Sigmoid colon (tissue), 7 donors: ENCODE measurements around the gene TRUB1. TPM values are rescaled to one million over a fixed set of nuclear protein-coding genes. Genes with fewer than 3 reads are reported as not detected.

Experiments used
- DNase-seq: peaks from one replicate; pipeline ENCODE4 v3.0.0-alpha.2; 2019
- H3K27ac ChIP-seq, 4 donors: fragments of 200-600 bp; sonication (generic); one replicate each; pipeline ENCODE4 v1.5.1; 2016 to 2019; ENCODE audit warnings: mild to moderate bottlenecking in 1 of 4
- H3K27me3 ChIP-seq, 3 donors: fragments of 200-600 bp; sonication (generic); one replicate each; pipeline ENCODE4 v1.5.1; 2019; ENCODE audit warnings: mild to moderate bottlenecking in 1 of 3
- H3K36me3 ChIP-seq, 4 donors: fragments of 200-600 bp; sonication (generic); one replicate each; pipeline ENCODE4 v1.5.1; 2016 to 2019
- H3K4me1 ChIP-seq, 4 donors: fragments of 200-600 bp; sonication (generic); one replicate each; pipeline ENCODE4 v1.5.1; 2017 to 2019
- H3K4me3 ChIP-seq, 4 donors: fragments of 200-600 bp; sonication (generic); one replicate each; pipeline ENCODE4 v1.5.1; 2017 to 2019; ENCODE audit warnings: mild to moderate bottlenecking in 2 of 4, moderate library complexity in 1 of 4
- H3K9me3 ChIP-seq, 4 donors: fragments of 200-600 bp in 3 of 4; sonication (generic) in 3 of 4; one replicate each; pipeline versions ENCODE4 v1.5.1 to v1.6.1; 2013 to 2019
- EP300 ChIP-seq, 4 donors: sonication (generic); formaldehyde crosslinking; IDR thresholded peaks; one replicate each; pipeline ENCODE4 v1.6.1; 2017; ENCODE audit warnings: antibody characterized with exemption in 4 of 4
- POLR2A ChIP-seq, 2 donors: fragments of 450-650 bp; IDR thresholded peaks; one replicate each; pipeline ENCODE4 v1.6.1; 2016; ENCODE audit warnings: antibody characterized with exemption in 2 of 2, mild to moderate bottlenecking in 2 of 2, moderate library complexity in 2 of 2
- POLR2AphosphoS5 ChIP-seq, 4 donors: sonication (generic); formaldehyde crosslinking; IDR thresholded peaks; one replicate each; pipeline ENCODE4 v1.6.1; 2017; ENCODE audit warnings: antibody characterized with exemption in 4 of 4
- WGBS, 2 donors: extraction: QIAGEN DNeasy Blood & Tissue Kit; methylation state at CpG; one replicate each; pipeline ENCODE4 v1.1.7; 2013; 5-methylcytosine and 5-hydroxymethylcytosine counted together
- intact Hi-C: fragments of 100-400 bp; cut with DNase I; formaldehyde crosslinking; loops from one replicate; pipeline ENCODE4 v1.15.1; 2023
- polyA plus RNA-seq, 3 donors: library from polyadenylated mRNA; stranded (reverse); fragments of 200-250 nt; gene quantifications; one replicate each; pipeline ENCODE4 v1.2.3, GENCODE V29; 2013
- small RNA-seq, 3 donors: library from RNA; depleted of rRNA; stranded (forward); fragments of <200 nt; gene quantifications; one replicate each; pipeline ENCODE3, GENCODE V24; 2016
- total RNA-seq, 4 donors: library from RNA; depleted of rRNA; stranded (reverse); fragments of >200 nt; gene quantifications; one replicate each; pipeline ENCODE4 v1.1.0, GENCODE V29; 2016
- TF ChIP-seq, protein P1 (sequence below), 4 experiments: fragments of 450-650 bp in 3 of 4; fragments of 200-600 bp in 1 of 4; IDR thresholded peaks; one replicate each; pipeline ENCODE4 v1.5.1; 2016 to 2019; ENCODE audit warnings: antibody characterized with exemption in 4 of 4, mild to moderate bottlenecking in 3 of 4, moderate library complexity in 2 of 4
- donor health status: healthy with polysubstance abuse.
- donor health status: Bipolar disorder and iron deficiency.
- donor health status: healthy.

TRUB1 gene
- total and polyA plus RNA-seq, 7 donors: 7.8 to 14.3 (median 10.5) TPM

- Histone ChIP-seq H3K4me1 (no peaks in the 10 kb centered on the region), H3K27me3 (no peaks in the 10 kb centered on the region), H3K9me3 (no peaks in the 10 kb centered on the region), H3K36me3 (no peaks in the 10 kb centered on the region), H3K4me3 (no peak overlapping the region), H3K27ac (no peak overlapping the region)
- intact Hi-C loops: no loop called here
- TF ChIP-seq, protein P1, sequence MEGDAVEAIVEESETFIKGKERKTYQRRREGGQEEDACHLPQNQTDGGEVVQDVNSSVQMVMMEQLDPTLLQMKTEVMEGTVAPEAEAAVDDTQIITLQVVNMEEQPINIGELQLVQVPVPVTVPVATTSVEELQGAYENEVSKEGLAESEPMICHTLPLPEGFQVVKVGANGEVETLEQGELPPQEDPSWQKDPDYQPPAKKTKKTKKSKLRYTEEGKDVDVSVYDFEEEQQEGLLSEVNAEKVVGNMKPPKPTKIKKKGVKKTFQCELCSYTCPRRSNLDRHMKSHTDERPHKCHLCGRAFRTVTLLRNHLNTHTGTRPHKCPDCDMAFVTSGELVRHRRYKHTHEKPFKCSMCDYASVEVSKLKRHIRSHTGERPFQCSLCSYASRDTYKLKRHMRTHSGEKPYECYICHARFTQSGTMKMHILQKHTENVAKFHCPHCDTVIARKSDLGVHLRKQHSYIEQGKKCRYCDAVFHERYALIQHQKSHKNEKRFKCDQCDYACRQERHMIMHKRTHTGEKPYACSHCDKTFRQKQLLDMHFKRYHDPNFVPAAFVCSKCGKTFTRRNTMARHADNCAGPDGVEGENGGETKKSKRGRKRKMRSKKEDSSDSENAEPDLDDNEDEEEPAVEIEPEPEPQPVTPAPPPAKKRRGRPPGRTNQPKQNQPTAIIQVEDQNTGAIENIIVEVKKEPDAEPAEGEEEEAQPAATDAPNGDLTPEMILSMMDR (IDR thresholded peaks at IDR 0.05): no peak
- TF ChIP-seq POLR2A (IDR thresholded peaks at IDR 0.05) (no peak), EP300 (IDR thresholded peaks at IDR 0.05) (no peak), POLR2AphosphoS5 (IDR thresholded peaks at IDR 0.05) (no peak)
- 77 to 85% methylated on average over 8 of the region's 8 CpGs for WGBS, 2 donors
- DNase-seq: no peak
These were observed 85.7 kb downstream of the TRUB1 start for GRCh38 chr10:115023715-115024114.

DNA sequence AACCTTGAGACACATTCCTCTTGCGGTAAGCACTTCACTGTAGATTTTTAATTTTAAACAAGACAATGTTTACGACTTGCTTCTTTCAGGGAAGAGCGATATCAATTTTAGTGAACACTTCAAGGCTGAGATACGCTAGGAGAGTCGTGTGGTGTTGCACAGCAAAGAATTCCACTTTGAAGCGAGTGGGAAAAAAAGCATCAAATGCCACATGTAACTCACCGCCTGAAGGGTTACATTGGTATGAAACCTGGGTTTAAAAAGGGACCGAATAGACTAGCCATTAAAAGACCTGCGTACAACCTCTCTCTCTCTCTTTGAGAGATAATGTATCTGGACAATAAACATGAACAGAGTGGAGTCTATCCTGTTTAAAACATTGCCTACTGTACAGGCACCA is 86.4 kb downstream of the TRUB1 start:
- H3K4me3 ChIP-seq: no peak overlapping the region
- DNase-seq: no peak
- TF ChIP-seq EP300 (IDR thresholded peaks at IDR 0.05) (no peak), POLR2AphosphoS5 (IDR thresholded peaks at IDR 0.05) (no peak)
- no peaks in the 10 kb centered on the region for H3K27me3 ChIP-seq
- H3K4me1 ChIP-seq: no peaks in the 10 kb centered on the region
- no peaks in the 10 kb centered on the region for H3K9me3 ChIP-seq
- no peak overlapping the region for H3K27ac ChIP-seq
- 88 to 89% methylated on average over 9 of the region's 9 CpGs for WGBS, 2 donors
- intact Hi-C loops: no loop called here
- H3K36me3 ChIP-seq: no peaks in the 10 kb centered on the region

DNA sequence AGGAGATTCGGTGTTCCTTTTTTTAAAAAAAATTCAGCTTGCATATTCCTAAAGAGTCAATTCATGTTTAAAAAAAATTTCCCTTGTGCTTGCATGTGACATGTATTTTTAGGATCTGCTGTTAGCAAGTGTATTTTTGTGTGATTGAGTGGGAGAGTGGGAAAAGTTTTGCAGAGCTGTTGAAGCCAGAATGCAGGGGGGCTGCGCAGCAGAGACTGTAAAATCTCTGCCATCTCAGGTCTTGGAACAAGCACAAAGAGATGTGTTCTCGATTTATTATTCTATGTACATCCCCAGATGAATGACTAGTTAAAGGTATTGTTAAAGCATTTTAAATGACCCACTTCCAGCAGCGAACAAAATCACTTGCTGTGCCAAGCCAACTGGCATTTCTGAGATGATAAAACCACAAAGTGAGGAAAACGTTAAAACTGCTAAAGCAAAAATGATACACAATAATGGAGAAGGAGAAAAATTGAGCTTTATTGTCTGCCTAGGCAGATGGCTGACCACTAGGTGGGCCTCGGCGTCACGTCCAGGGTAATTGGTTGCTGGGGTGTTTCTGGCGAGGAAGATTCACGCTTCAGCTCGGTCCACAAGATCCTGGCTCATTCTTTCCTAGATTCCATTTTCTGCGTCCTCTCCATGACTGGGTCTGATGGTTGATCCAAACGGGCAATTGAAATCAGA is 88.2 kb downstream of the TRUB1 start:
- Histone ChIP-seq H3K36me3 (no peaks in the 10 kb centered on the region), H3K4me3 (no peak overlapping the region), H3K27ac (no peak overlapping the region), H3K27me3 (no peaks in the 10 kb centered on the region), H3K9me3 (no peaks in the 10 kb centered on the region), H3K4me1 (no peaks in the 10 kb centered on the region)
- TF ChIP-seq POLR2A (IDR thresholded peaks at IDR 0.05): no peak
- no peak for TF ChIP-seq POLR2AphosphoS5 (IDR thresholded peaks at IDR 0.05)
- TF ChIP-seq, protein P1 (IDR thresholded peaks at IDR 0.05): no peak
- no peak for TF ChIP-seq EP300 (IDR thresholded peaks at IDR 0.05)
- 73 to 76% methylated on average over 13 of the region's 13 CpGs for WGBS, 2 donors
- no peak for DNase-seq
- intact Hi-C loops: no loop called here

GRCh38 chr10:115026746-115027140 is 88.7 kb downstream of the TRUB1 start:
- no peak for DNase-seq
- no peaks in the 10 kb centered on the region for H3K36me3 ChIP-seq
- no peaks in the 10 kb centered on the region for H3K27me3 ChIP-seq
- no peaks in the 10 kb centered on the region for H3K9me3 ChIP-seq
- intact Hi-C loops: no loop called here
- 89 to 90% methylated on average over 7 of the region's 7 CpGs for WGBS, 2 donors
- TF ChIP-seq POLR2A (IDR thresholded peaks at IDR 0.05): no peak
- no peak for TF ChIP-seq EP300 (IDR thresholded peaks at IDR 0.05)
- no peak for TF ChIP-seq POLR2AphosphoS5 (IDR thresholded peaks at IDR 0.05)
- TF ChIP-seq, protein P1 (IDR thresholded peaks at IDR 0.05): no peak
- H3K27ac ChIP-seq: no peak overlapping the region
- H3K4me3 ChIP-seq: no peak overlapping the region
- no peaks in the 10 kb centered on the region for H3K4me1 ChIP-seq

Small RNA genes within 50 kb of the gene (small RNA-seq; reads per million reads assigned to genes)
- 0 reads per million in 3 donors for gene RNU6-1121P

Other genes with a start within 250 kb of the TRUB1 start
- 10 to 100 TPM; 32.1 to 37.7 (median 36.1) TPM for gene FHIP2A, start 116.4 kb upstream of the TRUB1 start, total RNA-seq
- 1 to 10 TPM; 2.4 to 5.6 (median 3.2) TPM for gene FHIP2A, start 116.4 kb upstream of the TRUB1 start, polyA plus RNA-seq
- gene ATRNL1, start 155.2 kb downstream of the TRUB1 start, total RNA-seq: 10 to 100 TPM in 1 of 4 donors, 1 to 10 TPM in 3; 6.0 to 17.3 (median 8.1) TPM
- gene ATRNL1, start 155.2 kb downstream of the TRUB1 start, polyA plus RNA-seq: under 1 TPM in 2 of 3 donors, not detected in 1; 0.57 to 0.60 TPM